Sciatic nerve (tissue), 2 donors: ENCODE data around the gene ACTL10. TPM values are rescaled to one million over a fixed set of nuclear protein-coding genes. Genes with fewer than 3 reads are reported as not detected.
A peak's percentile ranks its signal among the peaks of the same experiment; 100 is the strongest.

Experiments
- ATAC-seq: fragments of 200-7000 bp; cut with Tn5 transposase; one replicate; pipeline ENCODE4 v1.9.1; 2020; ENCODE audit warnings: mild to moderate bottlenecking, moderate library complexity
- DNase-seq: peaks from one replicate; pipeline ENCODE4 v3.0.0-alpha.2; 2020; ENCODE audit warnings: low spot score
- intact Hi-C: fragments of 100-400 bp; cut with DNase I; formaldehyde crosslinking; loops from one replicate; pipeline ENCODE4 v1.14.2; 2022
- total RNA-seq: library from RNA; stranded (reverse); fragmentation: NEBNext Ultra II Directional; extraction: Animal tissue kit (Norgen Biotek cat#: 25700); gene quantifications from one replicate; pipeline ENCODE4 v1.2.1, GENCODE V29; 2021
- donor health status: DM: no; HTN: no; CAD: no.
- donor health status: DM: no; HTN: no; CAD: no.

Gene ACTL10
- total RNA-seq, 1 donor from 2014 or later: 0.71 TPM

DNA sequence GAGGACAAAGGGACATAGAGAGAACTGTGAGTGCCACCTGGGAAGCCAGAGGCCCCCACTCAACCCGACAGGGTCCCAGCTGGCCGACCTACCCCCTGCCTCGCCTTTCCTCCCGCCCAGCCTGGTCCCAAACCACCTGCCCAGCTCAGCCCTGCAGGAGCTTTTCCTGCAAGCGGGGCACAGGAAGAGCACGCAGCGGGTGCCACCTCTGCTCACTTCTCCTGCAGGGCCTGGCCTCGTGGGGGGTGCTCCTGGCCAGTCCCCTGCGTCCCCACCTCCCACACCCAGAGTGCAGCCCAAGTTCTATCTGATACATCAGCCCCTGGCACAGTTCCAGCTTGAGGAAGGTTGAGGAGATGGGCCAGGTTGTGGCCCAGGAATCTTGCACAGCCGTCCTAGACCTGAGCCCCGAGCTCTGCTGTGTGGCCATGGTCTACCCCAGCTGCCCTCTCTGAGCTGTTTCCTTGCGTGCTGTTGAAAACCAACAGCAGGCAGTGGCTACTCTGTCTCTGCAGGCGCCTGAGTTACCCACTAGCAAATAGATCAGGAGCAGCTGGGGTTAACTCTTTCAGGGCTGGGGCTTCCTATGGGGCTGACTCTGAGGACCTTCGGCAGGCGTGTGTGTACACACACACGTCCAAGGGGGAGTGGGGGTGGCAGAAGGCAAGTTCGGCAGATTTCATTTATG lies 5.8 kb downstream of the ACTL10 start:
- intact Hi-C loops: no loop called here
- ATAC-seq (no peak), DNase-seq (no peak)

DNA sequence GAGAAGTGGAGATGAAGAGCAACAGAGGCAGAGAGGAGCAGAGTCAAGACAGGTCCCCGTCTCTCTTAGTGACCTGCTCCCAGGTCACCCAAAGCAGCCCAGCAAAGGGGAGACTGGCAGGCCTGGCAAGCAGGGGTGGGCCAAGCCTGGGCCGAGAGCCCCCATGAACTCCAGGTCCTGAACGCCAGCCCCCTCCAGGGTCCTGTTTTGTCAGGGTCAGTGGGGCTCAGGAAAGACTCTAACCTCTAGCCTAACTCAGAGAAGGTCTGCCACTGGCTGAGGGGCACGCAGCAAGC lies 6.3 kb downstream of the ACTL10 start:
- DNase-seq (no peak), ATAC-seq (no peak)
- intact Hi-C loops: no loop called here

DNA sequence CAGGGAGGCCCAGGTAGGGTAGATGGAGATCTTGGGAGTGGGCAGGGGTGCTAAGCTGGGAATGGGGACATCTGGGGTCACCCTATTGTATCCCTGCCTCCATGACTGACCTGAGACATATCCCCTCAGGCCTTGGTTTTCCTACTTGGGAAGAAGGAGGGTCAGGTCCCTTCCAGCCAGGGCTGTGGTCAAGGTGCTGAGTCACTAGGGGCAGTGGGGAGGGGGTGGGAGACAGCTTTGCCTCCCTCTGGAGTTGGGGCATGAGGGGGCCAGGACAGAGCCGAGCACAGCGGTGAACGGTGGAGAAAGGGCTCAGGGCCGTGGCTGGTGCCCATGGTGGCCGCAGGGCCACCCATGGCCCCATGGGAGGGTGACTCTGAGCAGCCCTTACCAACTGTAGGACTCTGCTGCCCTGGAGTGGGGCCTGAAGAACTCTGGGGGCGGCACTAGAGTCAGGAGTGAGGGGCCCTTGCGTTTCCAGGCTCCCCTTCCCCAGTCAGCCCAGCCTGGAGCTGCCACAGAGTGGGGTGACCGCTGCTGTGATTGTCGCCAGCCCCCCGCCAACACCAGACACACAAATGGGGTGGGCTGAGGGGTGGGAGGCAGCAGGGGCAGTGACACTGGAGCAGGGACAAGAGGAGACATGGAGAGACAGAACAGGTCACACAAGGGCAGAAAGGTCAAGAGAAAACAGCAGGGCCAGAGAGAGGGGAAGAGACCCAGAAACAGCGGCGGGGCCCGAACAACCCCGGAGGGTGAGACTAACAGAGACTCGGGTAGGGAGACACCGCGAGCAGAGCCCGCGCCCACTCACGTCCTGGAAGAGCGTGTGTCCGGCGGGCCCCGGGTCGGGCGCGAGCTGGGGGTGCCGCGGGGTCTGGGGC lies 6.9 kb downstream of the ACTL10 start:
- no peak for ATAC-seq
- intact Hi-C loops: no loop called here
- no peak for DNase-seq

DNA sequence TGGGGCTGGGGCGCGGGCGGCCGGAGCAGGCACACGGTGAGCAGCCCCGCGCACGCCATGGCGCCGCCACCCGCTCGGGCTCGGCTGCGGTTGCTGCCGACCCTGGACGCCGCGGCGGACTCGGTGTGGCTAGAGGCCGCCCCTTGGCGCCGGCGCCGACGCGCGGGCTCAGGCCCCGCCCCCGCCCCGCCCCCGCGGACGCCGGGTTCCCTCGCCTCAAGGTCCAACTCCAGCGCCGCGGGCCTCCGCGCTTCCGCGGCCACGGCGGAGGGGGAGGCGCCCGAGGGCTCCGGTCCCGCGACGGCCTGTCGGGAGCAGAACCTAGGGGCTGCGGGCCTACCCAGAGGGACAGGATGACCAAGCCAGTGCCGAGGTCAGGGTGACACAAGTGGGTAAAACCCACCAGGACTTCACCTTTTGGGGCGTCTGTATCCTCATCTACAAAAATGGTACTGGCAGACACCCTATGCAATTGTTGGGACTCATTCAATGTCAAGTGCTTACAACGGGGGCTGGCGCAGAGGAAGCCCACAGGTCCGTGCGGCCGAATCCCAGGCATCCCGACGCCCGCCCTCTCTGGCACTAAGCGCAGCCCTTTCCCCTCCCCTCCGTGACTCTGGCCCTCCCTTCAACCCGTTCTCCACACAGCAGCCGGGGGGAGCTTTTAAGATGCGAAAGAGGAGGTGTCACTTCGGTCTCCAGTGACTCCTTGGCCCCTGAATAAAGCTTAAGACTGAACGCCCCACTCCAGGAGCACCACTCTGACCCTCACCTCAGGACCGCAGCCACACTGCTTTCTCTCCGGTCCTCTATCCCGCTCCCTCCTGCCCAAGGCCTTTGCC lies 7.8 kb downstream of the ACTL10 start, which contains the start of gene NECAB3:
Gene NECAB3 (minus strand): TSS at position 135 of the 842 bp plus-strand sequence. CDS start 76 bp downstream, at position 59.
- peak; percentile 90 for DNase-seq
- intact Hi-C loops: no loop called here
- ATAC-seq: peak; percentile 76

DNA sequence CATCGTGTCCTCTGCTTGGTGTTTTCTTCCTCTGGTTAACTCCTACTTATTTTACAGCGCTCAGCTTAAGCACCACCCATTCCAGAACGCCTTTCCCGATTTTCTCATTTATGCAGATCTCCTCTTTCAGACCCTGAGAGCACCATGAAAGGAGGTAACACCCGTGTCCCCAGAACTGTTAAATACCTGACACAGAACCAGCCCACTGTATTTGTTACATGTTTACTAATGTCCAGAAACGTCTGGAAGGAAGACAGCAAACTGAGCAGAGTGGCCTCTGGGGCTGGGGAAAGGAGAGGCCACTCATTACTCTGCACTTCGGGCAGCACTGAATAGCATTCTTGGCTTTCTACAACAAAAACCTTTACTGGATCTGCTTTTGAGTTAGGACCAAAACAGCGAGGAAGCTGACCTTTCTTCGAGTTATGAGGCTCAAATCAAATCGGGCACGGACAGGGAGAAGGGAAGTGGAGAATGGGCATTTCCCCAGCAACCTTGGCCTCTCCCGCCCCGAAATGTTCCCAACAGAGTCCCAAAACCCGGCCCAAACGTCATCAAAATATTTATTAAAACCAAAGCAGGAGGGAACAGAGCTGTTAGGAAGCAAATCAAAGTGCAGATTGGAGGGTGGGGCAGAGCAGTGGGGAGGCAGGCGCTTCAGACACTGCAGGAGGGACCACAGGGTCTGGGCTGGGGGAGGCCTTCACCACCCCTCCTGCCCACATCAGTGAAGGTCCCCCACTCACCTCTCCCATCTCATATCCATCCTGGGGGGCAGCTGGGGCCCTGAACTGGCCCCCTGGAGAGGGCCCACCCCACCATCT lies 8.6 kb downstream of the ACTL10 start:
- no peak for DNase-seq
- intact Hi-C loops: no loop called here

DNA sequence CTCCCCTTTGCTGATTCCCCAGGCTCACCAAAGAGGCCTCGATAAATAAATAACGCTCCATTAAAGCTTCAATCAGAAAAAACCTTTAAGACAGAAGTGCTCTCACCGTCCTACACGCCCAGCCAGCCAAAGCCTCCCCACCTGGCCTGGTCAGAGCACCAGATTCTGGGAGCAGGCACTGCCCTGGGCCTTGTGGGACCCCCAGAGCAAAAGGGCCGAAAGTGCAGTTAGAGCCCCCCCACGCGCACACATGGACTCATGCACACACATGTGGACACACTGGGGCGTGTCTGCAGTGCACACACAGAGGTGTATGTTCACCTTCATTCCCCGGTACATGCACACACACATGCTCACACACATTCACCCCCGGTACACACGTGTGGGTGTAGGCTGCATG lies 9.4 kb downstream of the ACTL10 start:
- DNase-seq: no peak
- intact Hi-C loops: no loop called here
- no peak for ATAC-seq

More for the DNA sequence above, 8.6 kb downstream of the ACTL10 start:
- peak; percentile 75 for ATAC-seq

DNA sequence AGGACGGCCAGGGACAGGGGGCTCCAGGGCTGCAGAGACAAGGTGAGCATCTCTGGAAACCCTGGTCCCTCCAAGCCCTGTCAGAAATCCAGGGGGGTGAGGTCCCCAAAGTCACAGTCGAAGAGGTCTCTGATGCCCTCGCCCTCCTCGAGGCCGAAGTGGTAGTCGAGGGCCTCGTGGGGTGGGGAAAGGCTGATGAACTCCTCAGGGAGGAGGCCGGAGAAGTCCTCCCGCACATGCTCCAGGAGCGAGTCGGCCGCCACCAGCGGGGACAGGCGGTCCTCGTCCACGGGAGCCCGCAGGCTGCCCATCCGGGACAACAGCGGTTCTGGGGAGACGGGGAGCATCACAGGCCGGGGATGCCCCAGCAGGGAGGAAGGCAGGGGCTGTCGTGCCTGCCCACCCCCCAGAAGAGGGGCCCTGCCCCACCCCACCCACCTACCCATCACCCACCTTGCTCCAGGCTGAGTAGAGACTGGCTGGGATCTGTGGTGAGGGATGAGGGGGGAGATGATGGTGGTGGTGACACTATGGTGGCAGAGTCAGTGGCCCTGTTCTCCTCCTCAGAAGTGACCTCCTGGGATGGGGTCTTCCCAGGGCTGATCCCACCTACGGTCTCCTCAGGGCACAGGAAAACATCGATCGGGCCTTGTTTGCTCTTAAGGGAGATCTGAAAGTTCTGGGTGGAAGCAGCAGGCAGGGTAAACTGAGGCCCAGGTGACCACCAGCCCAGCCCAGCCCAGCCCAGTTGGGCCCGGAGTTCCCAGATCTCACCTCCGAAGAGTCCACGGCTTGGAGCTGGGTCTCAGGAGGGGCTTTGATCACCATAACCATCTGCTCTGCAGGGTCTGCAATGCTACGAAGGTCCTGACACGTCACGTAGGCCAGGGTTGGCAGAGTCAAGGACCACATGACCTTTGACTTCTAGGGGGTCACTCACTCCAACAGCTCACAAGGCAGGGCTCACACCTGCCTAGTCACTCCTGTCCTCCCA lies 10.2 kb downstream of the ACTL10 start:
- ATAC-seq (no peak), DNase-seq (no peak)
- intact Hi-C loops: no loop called here

DNA sequence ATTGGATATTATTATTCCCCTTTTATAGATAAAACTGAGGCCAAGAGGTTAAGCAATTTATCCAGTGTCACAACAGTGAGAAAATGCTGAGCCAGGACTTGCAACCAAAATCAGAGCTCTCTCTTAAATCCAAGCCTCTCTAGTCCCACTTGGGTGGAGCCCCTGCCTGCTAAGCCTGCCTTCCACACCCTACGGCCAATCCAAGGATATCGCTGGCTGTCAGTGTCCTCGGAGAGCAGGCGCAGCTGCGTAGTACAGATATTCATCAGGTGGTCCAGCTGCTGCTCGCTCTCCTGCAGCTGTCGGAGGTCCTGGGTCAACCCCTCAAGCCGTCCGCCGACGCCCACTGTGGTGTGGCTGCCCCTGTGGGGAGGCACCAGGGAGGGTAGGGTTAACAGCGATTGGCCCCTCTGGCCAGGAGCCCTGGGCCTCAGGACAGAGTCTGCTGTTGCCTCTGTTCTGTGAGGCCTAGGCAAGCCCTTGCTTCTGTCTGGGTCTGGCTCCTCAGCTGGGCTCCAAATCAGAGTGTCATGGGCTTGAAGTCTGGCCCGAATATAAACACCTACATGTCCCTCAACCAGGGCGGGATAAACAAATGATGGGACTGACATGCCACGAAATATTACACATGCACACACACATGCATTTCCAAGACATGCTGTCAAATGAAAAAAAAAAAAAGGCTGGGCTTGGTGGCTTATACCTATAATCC lies 11.4 kb downstream of the ACTL10 start:
- DNase-seq (no peak), ATAC-seq (peak; percentile 52)
- intact Hi-C loops: no loop called here

DNA sequence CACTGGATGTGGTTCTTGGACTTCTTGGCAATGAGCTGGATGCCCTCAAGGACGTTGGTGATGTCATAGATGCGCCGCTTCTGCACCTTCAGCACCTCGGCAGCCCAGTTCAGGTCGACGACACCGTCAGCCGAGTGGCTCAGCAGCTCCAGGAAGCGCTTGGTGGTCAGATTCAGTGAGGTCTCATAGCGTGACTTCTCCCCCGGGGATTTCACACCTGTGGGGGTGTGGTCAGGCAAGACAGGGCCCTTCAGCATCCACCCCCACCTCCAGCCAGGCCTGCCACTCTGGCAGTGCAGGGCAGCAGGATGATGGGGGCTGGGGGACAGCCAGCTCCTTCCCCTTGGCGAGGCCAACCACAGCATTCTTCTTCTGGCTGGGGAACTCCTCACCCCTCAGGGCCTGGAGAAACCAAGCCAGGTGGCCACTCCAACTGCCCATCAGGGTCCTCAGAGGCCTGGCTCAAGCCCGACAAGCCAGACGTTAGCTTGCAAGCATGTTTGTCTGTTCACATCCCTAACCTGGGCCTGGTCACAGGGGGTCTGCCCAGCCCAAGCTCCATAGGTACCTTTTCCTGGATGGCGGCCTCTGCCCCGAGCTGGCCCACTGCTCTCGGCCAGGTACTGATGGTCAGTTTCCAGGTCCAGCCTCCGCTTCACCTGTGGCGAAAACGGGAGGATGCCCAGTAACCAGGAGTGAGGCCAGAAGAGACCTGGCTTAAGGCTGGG lies 13.2 kb downstream of the ACTL10 start:
- ATAC-seq: no peak
- no peak for DNase-seq
- intact Hi-C loops: loop anchor here (10.0 kb wide), 1 partner anchor 55 kb away; the partner anchor contains the start of gene ZNF341

DNA sequence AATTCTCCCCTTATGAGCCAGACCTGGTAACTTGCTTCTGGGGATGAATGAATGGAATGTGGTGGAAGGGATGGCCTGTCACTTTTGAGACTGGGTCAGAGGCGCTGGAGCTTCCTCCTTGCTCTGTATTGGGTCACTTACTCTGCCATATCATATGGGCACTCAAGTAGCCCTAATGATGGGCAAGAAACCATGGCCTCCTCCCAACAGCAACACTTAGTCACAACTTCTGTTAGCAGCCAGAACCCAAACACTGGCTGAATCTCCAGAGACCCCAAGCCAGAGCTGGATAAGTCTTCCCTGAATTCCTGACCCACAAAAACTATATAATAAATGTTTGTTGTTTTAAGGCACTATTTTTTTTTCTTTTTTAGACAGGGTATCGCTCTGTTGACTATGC lies 13.9 kb downstream of the ACTL10 start:
- DNase-seq: no peak
- ATAC-seq: no peak
- intact Hi-C loops: loop anchor here (10.0 kb wide), 1 partner anchor 54 kb away; the partner anchor contains the start of gene ZNF341

DNA sequence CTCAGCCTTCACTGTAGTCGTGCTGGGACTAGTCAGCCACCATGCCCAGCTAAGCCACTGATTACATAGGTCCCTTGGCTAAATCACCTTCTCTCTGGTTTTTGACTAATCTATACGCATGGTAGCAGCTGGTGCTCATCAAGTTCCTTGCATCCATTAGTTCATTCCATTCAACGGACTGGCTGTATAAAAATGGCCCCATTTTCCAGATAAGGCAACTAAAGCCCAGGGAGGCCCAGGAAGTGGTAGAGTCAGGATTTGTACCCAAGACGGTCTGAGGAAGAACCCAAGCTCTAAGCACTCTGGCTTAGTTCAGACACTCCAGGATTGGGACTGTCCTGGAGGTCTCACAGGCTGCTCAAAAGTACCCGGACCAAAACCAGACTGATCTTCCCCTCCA lies 14.5 kb downstream of the ACTL10 start:
- ATAC-seq (no peak), DNase-seq (no peak)
- intact Hi-C loops: loop anchor here (10.0 kb wide), 1 partner anchor 54 kb away; the partner anchor contains the start of gene ZNF341

DNA sequence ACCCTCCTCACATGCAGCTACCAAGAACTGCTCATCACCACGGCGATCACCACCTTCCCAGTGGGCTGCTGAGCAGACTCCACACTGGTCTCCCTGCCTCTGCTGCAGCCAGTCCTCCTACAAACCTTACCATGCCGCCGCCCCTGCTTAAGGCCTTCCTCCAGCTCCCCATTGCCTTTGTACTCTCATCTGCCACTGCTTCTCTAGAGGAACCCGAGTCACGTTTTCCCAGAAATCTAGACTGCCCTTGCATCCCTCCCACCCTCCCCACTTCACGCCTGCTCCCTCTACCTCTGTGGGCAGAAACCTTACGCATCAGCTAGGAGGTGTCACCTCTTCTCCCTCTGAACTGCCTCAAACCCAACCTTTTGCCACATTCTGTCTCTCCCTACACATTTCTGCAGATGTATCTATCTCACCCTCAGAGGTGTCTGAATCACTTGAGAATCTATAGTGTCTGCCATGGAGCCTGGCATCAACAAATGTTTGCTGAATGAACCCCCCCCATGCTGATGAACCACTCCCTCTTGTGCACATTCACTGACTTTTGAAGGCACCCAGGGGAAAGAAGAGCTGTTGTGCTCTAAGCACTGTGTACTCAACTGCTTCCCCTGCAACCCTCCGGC lies 15.1 kb downstream of the ACTL10 start:
- intact Hi-C loops: loop anchor here (10.0 kb wide), 1 partner anchor 53 kb away; the partner anchor contains the start of gene ZNF341
- DNase-seq: no peak
- no peak for ATAC-seq

DNA sequence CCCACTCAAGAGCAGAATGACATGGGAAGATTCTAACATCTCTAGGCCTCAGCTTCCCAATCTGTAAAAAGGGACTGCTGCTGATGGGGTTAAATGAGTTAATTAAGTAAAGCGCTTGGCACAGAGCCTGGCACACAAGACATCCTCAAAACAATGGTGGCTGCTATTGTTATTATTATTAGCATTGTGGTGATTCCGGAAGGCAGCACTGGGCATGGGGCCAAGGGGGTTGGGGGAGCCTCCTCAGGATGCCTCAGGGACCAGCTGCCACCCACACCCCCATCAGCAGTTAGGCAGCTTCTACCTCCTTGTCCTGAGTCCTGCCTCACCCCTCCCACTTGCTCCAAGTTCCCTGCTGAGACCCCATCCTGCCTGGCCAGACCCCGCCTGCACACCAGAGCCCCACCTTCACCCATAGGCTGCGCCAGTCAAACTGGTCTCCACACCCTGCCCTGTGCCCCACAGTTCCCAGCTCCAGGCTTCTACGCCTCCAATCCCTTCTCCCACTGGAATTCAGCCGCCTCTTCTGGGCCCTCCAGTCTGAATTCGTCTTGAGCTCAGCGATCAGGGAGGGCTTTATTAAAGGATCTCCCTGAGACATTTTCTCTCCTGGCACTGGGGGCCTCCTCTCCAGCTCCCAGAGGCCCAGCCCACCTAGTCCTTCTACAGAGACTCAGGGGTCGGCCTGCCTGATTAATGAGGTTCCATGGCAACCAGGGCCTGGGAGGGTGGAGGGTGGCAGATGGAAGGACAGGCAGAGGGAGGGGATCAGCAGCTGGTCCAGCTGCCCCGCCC lies 18.0 kb downstream of the ACTL10 start:
- intact Hi-C loops: loop anchor here (10.0 kb wide), 1 partner anchor 50 kb away; the partner anchor contains the start of gene ZNF341
- no peak for DNase-seq

DNA sequence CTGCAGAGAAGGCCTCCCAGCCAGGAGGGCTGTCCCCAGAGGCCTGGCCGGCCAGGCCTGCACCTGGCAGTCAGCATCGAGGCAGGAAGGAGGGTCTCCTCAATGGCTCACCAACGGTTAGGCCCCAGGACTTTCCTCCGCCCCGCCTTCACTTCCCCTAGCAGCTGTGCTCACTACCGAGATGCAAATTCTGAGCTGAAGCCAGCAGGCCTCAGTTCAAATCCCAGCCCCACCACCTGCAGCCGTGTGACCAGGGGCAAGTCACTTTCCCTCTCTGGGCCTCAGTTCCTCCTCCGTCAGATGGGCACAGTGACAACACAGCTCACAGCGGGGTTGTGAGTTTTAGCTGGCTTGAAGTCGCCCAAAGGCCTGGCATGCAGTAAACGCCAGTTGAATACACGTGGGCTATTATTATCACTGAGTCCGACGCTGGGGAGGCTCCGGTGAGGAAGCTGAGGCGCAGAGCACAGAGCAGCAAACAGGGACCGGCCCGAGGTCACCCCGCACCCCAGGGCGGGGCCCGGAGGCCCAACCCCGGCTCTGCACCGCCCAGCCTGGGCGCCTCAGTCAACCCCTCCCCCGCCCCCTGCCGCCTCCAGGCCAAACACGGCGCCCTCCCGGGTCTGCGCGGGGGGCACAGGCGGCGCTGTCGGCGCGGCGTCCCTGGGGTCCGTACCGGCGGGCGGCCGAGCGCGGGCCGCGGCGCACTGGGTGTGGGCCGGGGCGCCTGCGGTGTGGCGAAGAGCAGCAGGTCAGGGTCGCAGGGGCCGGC lies 18.8 kb downstream of the ACTL10 start:
- ATAC-seq (no peak), DNase-seq (no peak)
- intact Hi-C loops: loop anchor here (10.0 kb wide), 1 partner anchor 49 kb away; the partner anchor contains the start of gene ZNF341

More for the DNA sequence above, 18.0 kb downstream of the ACTL10 start:
- no peak for ATAC-seq
